ENCODE data around the gene OR4N5. TPM values are rescaled to one million over a fixed set of nuclear protein-coding genes. Genes with fewer than 3 reads are reported as not detected.
"Not testable (repeated sequence)": the region's sequence is repeated elsewhere in the genome, so short reads cannot be mapped to it uniquely, and the experiment has no call there.

OR4N5 gene
- not detected in 2 replicates for total RNA-seq (2014; rRNA removed; shearing (Covaris generic); ENCODE audit: low replicate concordance)

- H2AFZ ChIP-seq (ENCODE audit: low read length) = no peak within 1 kb of the TSS
- H3K9ac ChIP-seq (ENCODE audit: low read length) = no peak within 1 kb of the TSS
- no peaks in the 10 kb centered on the region for H3K27me3 ChIP-seq (ENCODE audit: low read length)
- H3K9me3 ChIP-seq (ENCODE audit: low read length) = no peaks in the 10 kb centered on the region
- no peak within 1 kb of the TSS for H3K27ac ChIP-seq (ENCODE audit: low read length)
- no peaks in the 10 kb centered on the region for H4K20me1 ChIP-seq (ENCODE audit: insufficient read depth, low read depth, low read length)
- H3K9me2 ChIP-seq (replicated peaks; ENCODE audit: insufficient read depth, low read length) = peaks cover 6% of the 10 kb centered on the region; the same call in 1 of the 2 replicates
- H3K4me1 ChIP-seq (ENCODE audit: low read length) = no peaks in the 10 kb centered on the region
- no peak within 1 kb of the TSS for H3K4me2 ChIP-seq (ENCODE audit: low read depth, low read length, poor library complexity, severe bottlenecking)
- H3K4me3 ChIP-seq (ENCODE audit: low read length) = no peak within 1 kb of the TSS
- no peak for DNase-seq
- no peaks in the 10 kb centered on the region for H3K79me2 ChIP-seq (ENCODE audit: low read length)
- no peaks in the 10 kb centered on the region for H3K36me3 ChIP-seq (ENCODE audit: insufficient read depth, low read length)
Measured at GRCh38 chr14:20138520-20138919, at the start of gene OR4N5. TSS of gene OR4N5 (plus strand) at chr14:20138820. CDS start at chr14:20143736, 4,916 bp downstream.

- Histone ChIP-seq H3K9me2 (replicated peaks; ENCODE audit: insufficient read depth, low read length) (0 out of 2 replicates have a peak, but pooled peaks cover 4% of the 10 kb centered on the region), H4K20me1 (ENCODE audit: insufficient read depth, low read depth, low read length) (no peaks in the 10 kb centered on the region), H3K4me2 (ENCODE audit: low read depth, low read length, poor library complexity, severe bottlenecking) (no peak overlapping the region), H3K9me3 (ENCODE audit: low read length) (no peaks in the 10 kb centered on the region; the same call in 1 of the 2 replicates), H3K36me3 (ENCODE audit: insufficient read depth, low read length) (no peaks in the 10 kb centered on the region), H3K27me3 (ENCODE audit: low read length) (peaks cover 2% of the 10 kb centered on the region; the same call in 1 of the 2 replicates), H3K4me3 (ENCODE audit: low read length) (no peak overlapping the region), H3K27ac (ENCODE audit: low read length) (no peak overlapping the region), H2AFZ (ENCODE audit: low read length) (no peak overlapping the region), H3K79me2 (ENCODE audit: low read length) (no peaks in the 10 kb centered on the region), H3K9ac (ENCODE audit: low read length) (no peak overlapping the region), H3K4me1 (ENCODE audit: low read length) (no peaks in the 10 kb centered on the region)
- no peak for DNase-seq
Measured at GRCh38 chr14:20092050-20092449, 46.6 kb upstream of the OR4N5 start.

- Histone ChIP-seq H3K36me3 (ENCODE audit: insufficient read depth, low read length) (no peaks in the 10 kb centered on the region), H2AFZ (ENCODE audit: low read length) (no peak overlapping the region), H3K27me3 (ENCODE audit: low read length) (peaks cover 2% of the 10 kb centered on the region; the same call in 1 of the 2 replicates), H4K20me1 (ENCODE audit: insufficient read depth, low read depth, low read length) (no peaks in the 10 kb centered on the region), H3K9me3 (ENCODE audit: low read length) (no peaks in the 10 kb centered on the region; the same call in 1 of the 2 replicates), H3K4me3 (ENCODE audit: low read length) (no peak overlapping the region), H3K27ac (ENCODE audit: low read length) (no peak overlapping the region), H3K9ac (ENCODE audit: low read length) (no peak overlapping the region), H3K4me1 (ENCODE audit: low read length) (no peaks in the 10 kb centered on the region), H3K9me2 (replicated peaks; ENCODE audit: insufficient read depth, low read length) (0 out of 2 replicates have a peak, but pooled peaks cover 4% of the 10 kb centered on the region), H3K4me2 (ENCODE audit: low read depth, low read length, poor library complexity, severe bottlenecking) (no peak overlapping the region), H3K79me2 (ENCODE audit: low read length) (no peaks in the 10 kb centered on the region)
- DNase-seq = no peak
Measured at GRCh38 chr14:20093442-20093841, 45.2 kb upstream of the OR4N5 start.

GRCh38 chr14:20098926-20099770, 39.5 kb upstream of the OR4N5 start:
- H3K9me3 ChIP-seq (ENCODE audit: low read length); H4K20me1 ChIP-seq (ENCODE audit: insufficient read depth, low read depth, low read length); H2AFZ ChIP-seq (ENCODE audit: low read length); H3K79me2 ChIP-seq (ENCODE audit: low read length); H3K27ac ChIP-seq (ENCODE audit: low read length); H3K27me3 ChIP-seq (ENCODE audit: low read length); H3K4me2 ChIP-seq (ENCODE audit: low read depth, low read length, poor library complexity, severe bottlenecking); H3K4me1 ChIP-seq (ENCODE audit: low read length); H3K9me2 ChIP-seq (replicated peaks; ENCODE audit: insufficient read depth, low read length); H3K36me3 ChIP-seq (ENCODE audit: insufficient read depth, low read length); H3K4me3 ChIP-seq (ENCODE audit: low read length); H3K9ac ChIP-seq (ENCODE audit: low read length); DNase-seq: not testable (repeated sequence)

- Histone ChIP-seq H4K20me1 (ENCODE audit: insufficient read depth, low read depth, low read length) (no peaks in the 10 kb centered on the region), H3K27ac (ENCODE audit: low read length) (no peak within 1 kb of the TSS), H3K4me3 (ENCODE audit: low read length) (no peak within 1 kb of the TSS), H3K27me3 (ENCODE audit: low read length) (no peaks in the 10 kb centered on the region), H3K36me3 (ENCODE audit: insufficient read depth, low read length) (no peaks in the 10 kb centered on the region), H3K4me2 (ENCODE audit: low read depth, low read length, poor library complexity, severe bottlenecking) (no peak within 1 kb of the TSS), H3K4me1 (ENCODE audit: low read length) (no peaks in the 10 kb centered on the region), H3K79me2 (ENCODE audit: low read length) (no peaks in the 10 kb centered on the region), H2AFZ (ENCODE audit: low read length) (no peak within 1 kb of the TSS), H3K9me3 (ENCODE audit: low read length) (peaks cover 4% of the 10 kb centered on the region; the same call in 1 of the 2 replicates), H3K9me2 (replicated peaks; ENCODE audit: insufficient read depth, low read length) (no peaks in the 10 kb centered on the region), H3K9ac (ENCODE audit: low read length) (no peak within 1 kb of the TSS)
- DNase-seq = no peak
Measured at GRCh38 chr14:20110438-20110837, 28.2 kb upstream of the OR4N5 start, which contains the start of gene OR4K17. TSS of gene OR4K17 (plus strand) at chr14:20110739. CDS start at chr14:20117500, 6,761 bp downstream.

GRCh38 chr14:20112321-20112720, 26.3 kb upstream of the OR4N5 start:
- no peaks in the 10 kb centered on the region for H3K36me3 ChIP-seq (ENCODE audit: insufficient read depth, low read length)

GRCh38 chr14:20116748-20117147, 21.9 kb upstream of the OR4N5 start:
- H3K36me3 ChIP-seq (ENCODE audit: insufficient read depth, low read length) = no peaks in the 10 kb centered on the region
- H4K20me1 ChIP-seq (ENCODE audit: insufficient read depth, low read depth, low read length) = no peaks in the 10 kb centered on the region
- no peaks in the 10 kb centered on the region for H3K9me2 ChIP-seq (replicated peaks; ENCODE audit: insufficient read depth, low read length)
- no peak overlapping the region for H3K9ac ChIP-seq (ENCODE audit: low read length)
- H3K27me3 ChIP-seq (ENCODE audit: low read length) = no peaks in the 10 kb centered on the region
- H3K27ac ChIP-seq (ENCODE audit: low read length) = no peak overlapping the region
- no peak overlapping the region for H3K4me2 ChIP-seq (ENCODE audit: low read depth, low read length, poor library complexity, severe bottlenecking)
- H3K79me2 ChIP-seq (ENCODE audit: low read length) = no peaks in the 10 kb centered on the region
- no peak overlapping the region for H2AFZ ChIP-seq (ENCODE audit: low read length)
- peaks cover 20% of the 10 kb centered on the region for H3K9me3 ChIP-seq (ENCODE audit: low read length)
- no peak for DNase-seq
- H3K4me3 ChIP-seq (ENCODE audit: low read length) = no peak overlapping the region
- H3K4me1 ChIP-seq (ENCODE audit: low read length) = no peaks in the 10 kb centered on the region

More at GRCh38 chr14:20112321-20112720, 26.3 kb upstream of the OR4N5 start:
- H3K79me2 ChIP-seq (ENCODE audit: low read length) = no peaks in the 10 kb centered on the region
- no peaks in the 10 kb centered on the region for H3K4me1 ChIP-seq (ENCODE audit: low read length)
- no peaks in the 10 kb centered on the region for H3K27me3 ChIP-seq (ENCODE audit: low read length)
- peaks cover 4% of the 10 kb centered on the region; the same call in 1 of the 2 replicates for H3K9me3 ChIP-seq (ENCODE audit: low read length)
- DNase-seq = no peak
- H3K4me3 ChIP-seq (ENCODE audit: low read length) = no peak overlapping the region
- no peak overlapping the region for H3K9ac ChIP-seq (ENCODE audit: low read length)
- H3K9me2 ChIP-seq (replicated peaks; ENCODE audit: insufficient read depth, low read length) = no peaks in the 10 kb centered on the region
- no peaks in the 10 kb centered on the region for H4K20me1 ChIP-seq (ENCODE audit: insufficient read depth, low read depth, low read length)
- H2AFZ ChIP-seq (ENCODE audit: low read length) = no peak overlapping the region
- H3K27ac ChIP-seq (ENCODE audit: low read length) = no peak overlapping the region
- H3K4me2 ChIP-seq (ENCODE audit: low read depth, low read length, poor library complexity, severe bottlenecking) = no peak overlapping the region

- no peak overlapping the region for H3K4me2 ChIP-seq (ENCODE audit: low read depth, low read length, poor library complexity, severe bottlenecking)
- no peak overlapping the region for H3K4me3 ChIP-seq (ENCODE audit: low read length)
- H3K4me1 ChIP-seq (ENCODE audit: low read length) = no peaks in the 10 kb centered on the region
- DNase-seq = no peak
- H3K27me3 ChIP-seq (ENCODE audit: low read length) = no peaks in the 10 kb centered on the region
- H2AFZ ChIP-seq (ENCODE audit: low read length) = no peak overlapping the region
- no peaks in the 10 kb centered on the region for H3K36me3 ChIP-seq (ENCODE audit: insufficient read depth, low read length)
- no peaks in the 10 kb centered on the region for H4K20me1 ChIP-seq (ENCODE audit: insufficient read depth, low read depth, low read length)
- H3K9me3 ChIP-seq (ENCODE audit: low read length) = peaks cover 31% of the 10 kb centered on the region
- no peak overlapping the region for H3K9ac ChIP-seq (ENCODE audit: low read length)
- H3K79me2 ChIP-seq (ENCODE audit: low read length) = no peaks in the 10 kb centered on the region
- no peaks in the 10 kb centered on the region for H3K9me2 ChIP-seq (replicated peaks; ENCODE audit: insufficient read depth, low read length)
- H3K27ac ChIP-seq (ENCODE audit: low read length) = no peak overlapping the region
Measured at GRCh38 chr14:20118795-20119194, 19.8 kb upstream of the OR4N5 start.

Data from Karpas-422 (cell line).